Activated CD4-positive, alpha-beta T cell treated with anti-CD3 and anti-CD28 coated beads for 48 hours (primary cell): ENCODE measurements around the gene UBXN7.
"Not testable (repeated sequence)": the region's sequence is repeated elsewhere in the genome, so short reads cannot be mapped to it uniquely, and the experiment has no call there.

Experiments
- DNase-seq: peaks from one replicate; pipeline ENCODE4 v3.0.0-alpha.2; 2020

Gene UBXN7

GRCh38 chr3:196314597-196314996 lies 117.6 kb downstream of the UBXN7 start:
- no peak for DNase-seq

GRCh38 chr3:196314086-196314485 lies 118.1 kb downstream of the UBXN7 start:
- DNase-seq, result not testable (repeated sequence)

GRCh38 chr3:196302960-196303359 lies 129.3 kb downstream of the UBXN7 start:
- not testable (repeated sequence) for DNase-seq

GRCh38 chr3:196302551-196302950 lies 129.7 kb downstream of the UBXN7 start:
- DNase-seq, result not testable (repeated sequence)

- no peak for DNase-seq
These were observed 133.7 kb downstream of the UBXN7 start for GRCh38 chr3:196298521-196298920.
